ENCODE results near the gene SDHD. TPM values are rescaled to one million over a fixed set of nuclear protein-coding genes. Genes with fewer than 3 reads are reported as not detected.

Gene SDHD
- total and polyA plus RNA-seq, 4 donors, result 154 to 277 (median 177) TPM

GRCh38 chr11:112127056-112127455, 40.4 kb downstream of the SDHD start:
- Histone ChIP-seq H3K27me3 (ENCODE audit: control insufficient read depth in 4 of 4, insufficient read depth in 4 of 4, low read length in 3 of 4) (no peaks in the 10 kb centered on the region), H3K9me3 (ENCODE audit: control insufficient read depth in 4 of 4, low read length in 3 of 4) (no peaks in the 10 kb centered on the region), H3K4me1 (ENCODE audit: control insufficient read depth in 4 of 4, insufficient read depth in 4 of 4, low read length in 3 of 4) (peaks cover 0 to 2% (median 0%) of the 10 kb centered on the region in 4 donors), H3K36me3 (ENCODE audit: control insufficient read depth in 4 of 4, insufficient read depth in 3 of 4, low read depth in 1 of 4, low read length in 3 of 4) (no peaks in the 10 kb centered on the region), H3K9ac (ENCODE audit: low read depth in 1 of 2, low read length in 2 of 2) (no peak overlapping the region), H3K4me3 (ENCODE audit: low read depth in 1 of 3, low read length in 3 of 3) (no peak overlapping the region), H3K27ac (ENCODE audit: low read depth in 1 of 2, low read length in 2 of 2) (no peak overlapping the region)
- no peak for DNase-seq (ENCODE audit: low spot score)
- no peak for TF ChIP-seq TAF1 (conservative IDR thresholded peaks at IDR 0.05)
- TF ChIP-seq, protein P1, sequence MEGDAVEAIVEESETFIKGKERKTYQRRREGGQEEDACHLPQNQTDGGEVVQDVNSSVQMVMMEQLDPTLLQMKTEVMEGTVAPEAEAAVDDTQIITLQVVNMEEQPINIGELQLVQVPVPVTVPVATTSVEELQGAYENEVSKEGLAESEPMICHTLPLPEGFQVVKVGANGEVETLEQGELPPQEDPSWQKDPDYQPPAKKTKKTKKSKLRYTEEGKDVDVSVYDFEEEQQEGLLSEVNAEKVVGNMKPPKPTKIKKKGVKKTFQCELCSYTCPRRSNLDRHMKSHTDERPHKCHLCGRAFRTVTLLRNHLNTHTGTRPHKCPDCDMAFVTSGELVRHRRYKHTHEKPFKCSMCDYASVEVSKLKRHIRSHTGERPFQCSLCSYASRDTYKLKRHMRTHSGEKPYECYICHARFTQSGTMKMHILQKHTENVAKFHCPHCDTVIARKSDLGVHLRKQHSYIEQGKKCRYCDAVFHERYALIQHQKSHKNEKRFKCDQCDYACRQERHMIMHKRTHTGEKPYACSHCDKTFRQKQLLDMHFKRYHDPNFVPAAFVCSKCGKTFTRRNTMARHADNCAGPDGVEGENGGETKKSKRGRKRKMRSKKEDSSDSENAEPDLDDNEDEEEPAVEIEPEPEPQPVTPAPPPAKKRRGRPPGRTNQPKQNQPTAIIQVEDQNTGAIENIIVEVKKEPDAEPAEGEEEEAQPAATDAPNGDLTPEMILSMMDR (IDR thresholded peaks at IDR 0.05; ENCODE audit: low read depth, low read length, missing input control), result no peak
- no peak for TF ChIP-seq ATF3 (IDR thresholded peaks at IDR 0.05)
- TF ChIP-seq SP1 (IDR thresholded peaks at IDR 0.05), result no peak
- TF ChIP-seq JUND (IDR thresholded peaks at IDR 0.05), result no peak
- no peak for TF ChIP-seq RXRA (IDR thresholded peaks at IDR 0.05)
- TF ChIP-seq YY1 (IDR thresholded peaks at IDR 0.05), result no peak
- no peak for TF ChIP-seq MAX (IDR thresholded peaks at IDR 0.05)
- TF ChIP-seq HNF4G (IDR thresholded peaks at IDR 0.05), result no peak
- TF ChIP-seq FOXA1 (IDR thresholded peaks at IDR 0.05), result no peak
- no peak for TF ChIP-seq GABPA (IDR thresholded peaks at IDR 0.05 in 1 of 2, conservative IDR thresholded peaks at IDR 0.05 in 1 of 2)
- TF ChIP-seq RAD21 (IDR thresholded peaks at IDR 0.05), result no peak
- TF ChIP-seq EGR1 (IDR thresholded peaks at IDR 0.05; ENCODE audit: low read depth in 2 of 2), result no peak
- no peak for TF ChIP-seq NR2F2 (IDR thresholded peaks at IDR 0.05)
- TF ChIP-seq FOXA2 (IDR thresholded peaks at IDR 0.05), result no peak
- TF ChIP-seq, protein P2, sequence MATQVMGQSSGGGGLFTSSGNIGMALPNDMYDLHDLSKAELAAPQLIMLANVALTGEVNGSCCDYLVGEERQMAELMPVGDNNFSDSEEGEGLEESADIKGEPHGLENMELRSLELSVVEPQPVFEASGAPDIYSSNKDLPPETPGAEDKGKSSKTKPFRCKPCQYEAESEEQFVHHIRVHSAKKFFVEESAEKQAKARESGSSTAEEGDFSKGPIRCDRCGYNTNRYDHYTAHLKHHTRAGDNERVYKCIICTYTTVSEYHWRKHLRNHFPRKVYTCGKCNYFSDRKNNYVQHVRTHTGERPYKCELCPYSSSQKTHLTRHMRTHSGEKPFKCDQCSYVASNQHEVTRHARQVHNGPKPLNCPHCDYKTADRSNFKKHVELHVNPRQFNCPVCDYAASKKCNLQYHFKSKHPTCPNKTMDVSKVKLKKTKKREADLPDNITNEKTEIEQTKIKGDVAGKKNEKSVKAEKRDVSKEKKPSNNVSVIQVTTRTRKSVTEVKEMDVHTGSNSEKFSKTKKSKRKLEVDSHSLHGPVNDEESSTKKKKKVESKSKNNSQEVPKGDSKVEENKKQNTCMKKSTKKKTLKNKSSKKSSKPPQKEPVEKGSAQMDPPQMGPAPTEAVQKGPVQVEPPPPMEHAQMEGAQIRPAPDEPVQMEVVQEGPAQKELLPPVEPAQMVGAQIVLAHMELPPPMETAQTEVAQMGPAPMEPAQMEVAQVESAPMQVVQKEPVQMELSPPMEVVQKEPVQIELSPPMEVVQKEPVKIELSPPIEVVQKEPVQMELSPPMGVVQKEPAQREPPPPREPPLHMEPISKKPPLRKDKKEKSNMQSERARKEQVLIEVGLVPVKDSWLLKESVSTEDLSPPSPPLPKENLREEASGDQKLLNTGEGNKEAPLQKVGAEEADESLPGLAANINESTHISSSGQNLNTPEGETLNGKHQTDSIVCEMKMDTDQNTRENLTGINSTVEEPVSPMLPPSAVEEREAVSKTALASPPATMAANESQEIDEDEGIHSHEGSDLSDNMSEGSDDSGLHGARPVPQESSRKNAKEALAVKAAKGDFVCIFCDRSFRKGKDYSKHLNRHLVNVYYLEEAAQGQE (IDR thresholded peaks at IDR 0.05), result no peak
- WGBS, result 97% methylated on average over 2 of the region's 2 CpGs

DNA sequence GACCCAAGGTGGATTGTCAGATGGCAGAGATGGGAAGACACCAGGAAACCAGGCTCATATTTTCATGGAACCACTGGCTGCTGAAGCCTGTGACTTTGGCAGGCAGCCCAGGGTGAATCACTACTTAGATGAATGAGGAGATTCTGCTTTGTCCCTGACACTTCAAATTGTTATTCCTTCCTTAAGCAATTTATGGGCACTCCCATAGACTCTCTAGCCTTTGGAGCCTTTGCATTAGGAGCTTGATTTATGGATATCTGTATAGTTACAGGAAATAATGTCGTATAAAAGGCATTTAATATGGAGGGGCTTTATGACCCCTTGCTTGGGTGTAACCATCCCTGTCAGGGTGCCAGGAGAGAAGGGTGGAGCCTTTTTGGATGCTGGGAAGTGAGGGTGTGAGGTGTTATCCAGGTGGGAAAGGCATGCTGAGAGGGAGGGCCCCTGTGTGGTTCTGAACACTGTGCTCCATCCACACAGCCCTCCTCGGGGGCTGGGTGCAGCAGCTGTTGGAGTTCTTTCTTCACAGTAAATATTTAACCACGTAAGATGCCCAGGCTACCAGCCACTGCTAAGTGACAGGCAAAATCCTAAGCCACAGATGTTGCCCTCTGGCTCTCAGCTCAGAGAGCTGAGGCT, 41.9 kb downstream of the SDHD start:
- no peaks in the 10 kb centered on the region for H3K27me3 ChIP-seq (ENCODE audit: control insufficient read depth in 4 of 4, insufficient read depth in 4 of 4, low read length in 3 of 4)
- no peaks in the 10 kb centered on the region for H3K9me3 ChIP-seq (ENCODE audit: control insufficient read depth in 4 of 4, low read length in 3 of 4)
- no peak overlapping the region for H3K9ac ChIP-seq (ENCODE audit: low read depth in 1 of 2, low read length in 2 of 2)
- peaks cover 0 to 2% (median 0%) of the 10 kb centered on the region in 4 donors for H3K4me1 ChIP-seq (ENCODE audit: control insufficient read depth in 4 of 4, insufficient read depth in 4 of 4, low read length in 3 of 4)
- WGBS, result 53% methylated on average over 3 of the region's 3 CpGs
- no peaks in the 10 kb centered on the region for H3K36me3 ChIP-seq (ENCODE audit: control insufficient read depth in 4 of 4, insufficient read depth in 3 of 4, low read depth in 1 of 4, low read length in 3 of 4)
- no peak for DNase-seq (ENCODE audit: low spot score)
- no peak overlapping the region for H3K27ac ChIP-seq (ENCODE audit: low read depth in 1 of 2, low read length in 2 of 2)
- H3K4me3 ChIP-seq (ENCODE audit: low read depth in 1 of 3, low read length in 3 of 3), result no peak overlapping the region
- TF ChIP-seq, protein P2 (IDR thresholded peaks at IDR 0.05), result no peak
- no peak for TF ChIP-seq RXRA (IDR thresholded peaks at IDR 0.05)
- no peak for TF ChIP-seq FOXA1 (IDR thresholded peaks at IDR 0.05)
- TF ChIP-seq YY1 (IDR thresholded peaks at IDR 0.05), result no peak
- TF ChIP-seq, protein P1 (IDR thresholded peaks at IDR 0.05; ENCODE audit: low read depth, low read length, missing input control), result no peak
- TF ChIP-seq SP1 (IDR thresholded peaks at IDR 0.05), result no peak
- TF ChIP-seq MAX (IDR thresholded peaks at IDR 0.05), result no peak
- no peak for TF ChIP-seq JUND (IDR thresholded peaks at IDR 0.05)
- TF ChIP-seq HNF4G (IDR thresholded peaks at IDR 0.05), result no peak
- TF ChIP-seq NR2F2 (IDR thresholded peaks at IDR 0.05), result no peak
- no peak for TF ChIP-seq FOXA2 (IDR thresholded peaks at IDR 0.05)

All from liver (tissue), 9 donors.